Smooth muscle cell (in vitro differentiated cells): ENCODE measurements around the gene TNS3. TPM values are rescaled to one million over a fixed set of nuclear protein-coding genes. Genes with fewer than 3 reads are reported as not detected.

ENCODE experiments used
- DNase-seq: peaks from one replicate; lab custom pipeline; 2025; ENCODE audit not compliant: unreplicated experiment; lab: John Stamatoyannopoulos, UW
- H2AFZ ChIP-seq: fragments of 200-600 bp; sonication (generic); 2 replicates; pipeline ENCODE4 v1.6.0; 2016; ENCODE audit warnings: antibody characterized with exemption, low read depth, mild to moderate bottlenecking
- H3F3A ChIP-seq: fragments of 200-600 bp; sonication (generic); 2 replicates; pipeline ENCODE4 v1.6.0; 2017; ENCODE audit warnings: antibody characterized with exemption, low read depth
- H3K27ac ChIP-seq: fragments of 200-600 bp; sonication (generic); 2 replicates; pipeline ENCODE4 v1.5.1; 2016; ENCODE audit warnings: low read depth, mild to moderate bottlenecking
- H3K27me3 ChIP-seq: fragments of 200-600 bp; sonication (generic); 2 replicates; pipeline ENCODE4 v1.6.1; 2016; ENCODE audit warnings: low read depth, mild to moderate bottlenecking
- H3K36me3 ChIP-seq: fragments of 200-600 bp; sonication (generic); 2 replicates; pipeline ENCODE4 v1.5.1; 2016; ENCODE audit warnings: low read depth
- H3K4me1 ChIP-seq: fragments of 200-600 bp; sonication (generic); 2 replicates; pipeline ENCODE4 v1.5.1; 2016; ENCODE audit warnings: low read depth
- H3K4me2 ChIP-seq: fragments of 200-600 bp; sonication (generic); 2 replicates; pipeline ENCODE4 v1.6.0; 2016; ENCODE audit warnings: mild to moderate bottlenecking
- H3K4me3 ChIP-seq: fragments of 200-600 bp; sonication (generic); 2 replicates; pipeline ENCODE4 v1.5.1; 2016; ENCODE audit warnings: mild to moderate bottlenecking
- H3K79me2 ChIP-seq: fragments of 200-600 bp; sonication (generic); 2 replicates; pipeline ENCODE4 v1.6.0; 2016; ENCODE audit warnings: low read depth, mild to moderate bottlenecking
- H3K9ac ChIP-seq: fragments of 200-600 bp; sonication (generic); 2 replicates; pipeline ENCODE4 v1.6.0; 2016; ENCODE audit warnings: low read depth
- H3K9me3 ChIP-seq: fragments of 200-600 bp; sonication (generic); replicated peaks from 2 replicates; pipeline ENCODE4 v1.5.1; 2016; ENCODE audit warnings: low read depth
- H4K20me1 ChIP-seq: fragments of 200-600 bp; sonication (generic); 2 replicates; pipeline ENCODE4 v1.6.0; 2016; ENCODE audit warnings: low read depth
- CTCF ChIP-seq: fragments of 200-600 bp; sonication (generic); IDR thresholded peaks from 2 replicates; pipeline ENCODE4 v1.5.1; 2017; ENCODE audit warnings: borderline replicate concordance, mild to moderate bottlenecking, antibody characterized with exemption; ENCODE audit not compliant: insufficient read depth, poor library complexity, severe bottlenecking
- WGBS: methylation state at CpG from one replicate; pipeline ENCODE4 v1.1.7; 2016; ENCODE audit warnings: low lambda C conversion rate; 5-methylcytosine and 5-hydroxymethylcytosine counted together
- polyA plus RNA-seq: library from polyadenylated mRNA; unstranded; fragments of >200 nt; fragmentation: Nextera tagmentation; extraction: Ambion mirVana; gene quantifications from 2 replicates; pipeline ENCODE4 v1.2.1, GENCODE V29; 2016
- total RNA-seq: library from RNA; depleted of rRNA; stranded (reverse); fragments of >200 nt; gene quantifications from 2 replicates; pipeline ENCODE4 v1.2.3, GENCODE V29; 2014

Gene TNS3
- total and polyA plus RNA-seq, 2 experiments from 2014 or later, result 32.6 to 50.5 TPM

- no peak overlapping the region for H3K9ac ChIP-seq
- no peak for TF ChIP-seq CTCF
- H2AFZ ChIP-seq, result no peak overlapping the region
- H3K27me3 ChIP-seq, result no peaks in the 10 kb centered on the region
- H3K4me2 ChIP-seq, result no peak overlapping the region
- H3K9me3 ChIP-seq, result no peaks in the 10 kb centered on the region
- H3K79me2 ChIP-seq, result no peaks in the 10 kb centered on the region
- no peak overlapping the region for H3K4me3 ChIP-seq
- no peaks in the 10 kb centered on the region for H3F3A ChIP-seq
- 94% methylated on average over 4 of the region's 4 CpGs for WGBS
- no peak overlapping the region for H3K27ac ChIP-seq
- no peak for DNase-seq
- H4K20me1 ChIP-seq, result no peaks in the 10 kb centered on the region
- H3K36me3 ChIP-seq, result peaks cover 14% of the 10 kb centered on the region
- no peaks in the 10 kb centered on the region for H3K4me1 ChIP-seq
Measured at GRCh38 chr7:47280114-47280513, 301.8 kb downstream of the TNS3 start.

GRCh38 chr7:47278043-47278442, 303.9 kb downstream of the TNS3 start:
- H3K36me3 ChIP-seq, result peaks cover 8% of the 10 kb centered on the region

GRCh38 chr7:47277321-47277781, 304.6 kb downstream of the TNS3 start:
- DNase-seq, result no peak
- H3K27me3 ChIP-seq, result no peaks in the 10 kb centered on the region
- H2AFZ ChIP-seq, result no peak overlapping the region
- H3K27ac ChIP-seq, result no peak overlapping the region
- no peaks in the 10 kb centered on the region for H3K4me1 ChIP-seq
- WGBS, result 97% methylated on average over 20 of the region's 20 CpGs
- H3K36me3 ChIP-seq, result peaks cover 8% of the 10 kb centered on the region
- no peak overlapping the region for H3K4me2 ChIP-seq
- no peak for TF ChIP-seq CTCF
- H3F3A ChIP-seq, result no peaks in the 10 kb centered on the region
- H3K9ac ChIP-seq, result no peak overlapping the region
- H3K9me3 ChIP-seq, result no peaks in the 10 kb centered on the region
- no peaks in the 10 kb centered on the region for H4K20me1 ChIP-seq
- H3K79me2 ChIP-seq, result no peaks in the 10 kb centered on the region
- no peak overlapping the region for H3K4me3 ChIP-seq

More at GRCh38 chr7:47278043-47278442, 303.9 kb downstream of the TNS3 start:
- H3K27ac ChIP-seq, result no peak overlapping the region
- TF ChIP-seq CTCF, result no peak
- no peak for DNase-seq
- no peaks in the 10 kb centered on the region for H4K20me1 ChIP-seq
- H2AFZ ChIP-seq, result no peak overlapping the region
- H3K9ac ChIP-seq, result no peak overlapping the region
- H3K79me2 ChIP-seq, result no peaks in the 10 kb centered on the region
- WGBS, result 97% methylated on average over 6 of the region's 6 CpGs
- no peaks in the 10 kb centered on the region for H3K27me3 ChIP-seq
- no peak overlapping the region for H3K4me3 ChIP-seq
- no peaks in the 10 kb centered on the region for H3F3A ChIP-seq
- no peak overlapping the region for H3K4me2 ChIP-seq
- H3K9me3 ChIP-seq, result no peaks in the 10 kb centered on the region
- H3K4me1 ChIP-seq, result no peaks in the 10 kb centered on the region
